HCT116 (cell line): ENCODE measurements around the gene NEK7. TPM values are rescaled to one million over a fixed set of nuclear protein-coding genes. Genes with fewer than 3 reads are reported as not detected.

Experiments
- ATAC-seq: fragments of 200-7000 bp; cut with Tn5 transposase; 2 replicates; pipeline ENCODE4 v1.9.1; 2020; ENCODE audit warnings: mild to moderate bottlenecking, moderate library complexity
- BruUV-seq: library from RNA; stranded (reverse); fragments of 400-500 nt; replicated peaks from 2 replicates; lab custom pipeline; 2021; lab: Mats Ljungman, UMichigan
- CTCF ChIA-PET: fragments of 300-600 bp; sonication (Branson Sonifier 250); formaldehyde crosslinking; loops from one replicate; lab custom pipeline; 2021; ENCODE audit warnings: antibody characterized with exemption; lab: Charles Lee
- POLR2A ChIA-PET: fragments of 300-600, 350-600 bp; sonication (Branson Sonifier 250); formaldehyde crosslinking; loops from one replicate; lab custom pipeline; 2021; ENCODE audit warnings: antibody characterized with exemption; lab: Charles Lee
- RAD21 ChIA-PET, 2 experiments: fragments of 300-600 bp; sonication (Branson Sonifier 250); formaldehyde crosslinking; loops; one replicate each; lab custom pipeline; 2023; ENCODE audit warnings: low total read pairs in 2 of 2; ENCODE audit not compliant: uncharacterized antibody in 2 of 2, unreplicated experiment in 2 of 2, low non-redundant PET in 1 of 2; lab: Charles Lee
- DNase-seq: peaks from one replicate; pipeline ENCODE4 v3.0.0-alpha.2; 2010; ENCODE audit warnings: low read depth, low spot score
- H2AFZ ChIP-seq: fragments of 200-600 bp; shearing (Covaris generic), sonication (generic); 2 replicates; pipeline ENCODE4 v1.6.1; 2017; ENCODE audit warnings: low read depth, mixed run types, mixed read lengths, antibody characterized with exemption, low read length; ENCODE audit not compliant: poor library complexity, severe bottlenecking
- H3K27ac ChIP-seq: 2 replicates; pipeline ENCODE4 v1.5.1; 2012; ENCODE audit warnings: low read depth, low read length
- H3K27me3 ChIP-seq: fragments of 200-600 bp; sonication (generic); 2 replicates; pipeline ENCODE4 v1.6.1; 2016; ENCODE audit warnings: mixed run types, low read length, mixed read lengths; ENCODE audit not compliant: insufficient read depth
- H3K36me3 ChIP-seq, 2 experiments: fragments of 200-500 bp in 1 of 2; fragments of 200-600 bp in 1 of 2; sonication (Bioruptor generic) in 1 of 2; sonication (generic) in 1 of 2; 2 replicates each; pipeline versions ENCODE4 v1.5.1 to v1.6.1; 2014 to 2016; ENCODE audit warnings: low read length in 2 of 2, inconsistent platforms in 1 of 2, mixed read lengths in 1 of 2, mixed run types in 1 of 2; ENCODE audit not compliant: insufficient read depth in 2 of 2, control insufficient read depth in 1 of 2
- H3K4me1 ChIP-seq, 2 experiments: fragments of 200-600 bp in 1 of 2; sonication (generic) in 1 of 2; 2 replicates each; pipeline versions ENCODE4 v1.5.1 to v1.6.1; 2012 to 2017; ENCODE audit warnings: low read length in 2 of 2, inconsistent platforms in 1 of 2, mild to moderate bottlenecking in 1 of 2, mixed read lengths in 1 of 2, mixed run types in 1 of 2, moderate library complexity in 1 of 2; ENCODE audit not compliant: insufficient read depth in 2 of 2, control insufficient read depth in 1 of 2
- H3K4me2 ChIP-seq: fragments of 200-600 bp; sonication (generic); 2 replicates; pipeline ENCODE4 v1.6.1; 2017; ENCODE audit warnings: mixed run types, low read length, mixed read lengths
- H3K4me3 ChIP-seq, 2 experiments: fragments of 200-600 bp in 1 of 2; sonication (generic) in 1 of 2; replicated peaks in 1 of 2; 2 replicates each; pipeline ENCODE4 v1.5.1; 2011 to 2016; ENCODE audit warnings: low read length in 2 of 2, control low read depth in 1 of 2, low read depth in 1 of 2, mild to moderate bottlenecking in 1 of 2, mixed read lengths in 1 of 2, mixed run types in 1 of 2
- H3K79me2 ChIP-seq: fragments of 200-600 bp; sonication (generic); 2 replicates; pipeline ENCODE4 v1.6.1; 2017; ENCODE audit warnings: mild to moderate bottlenecking, mixed run types, low read length, moderate library complexity, mixed read lengths; ENCODE audit not compliant: insufficient read depth
- H3K9ac ChIP-seq: fragments of 200-600 bp; sonication (generic); 2 replicates; pipeline ENCODE4 v1.6.1; 2016; ENCODE audit warnings: low read length, mixed read lengths
- H3K9me2 ChIP-seq: fragments of 200-600 bp; sonication (generic), shearing (Covaris generic); 2 replicates; pipeline ENCODE4 v1.6.1; 2017; ENCODE audit warnings: mixed run types, mild to moderate bottlenecking, moderate library complexity; ENCODE audit not compliant: insufficient read depth
- H3K9me3 ChIP-seq, 2 experiments: fragments of 200-500 bp in 1 of 2; fragments of 200-600 bp in 1 of 2; sonication (Bioruptor generic) in 1 of 2; sonication (generic) in 1 of 2; 2 replicates each; pipeline ENCODE4 v1.6.1; 2014 to 2017; ENCODE audit warnings: low read length in 2 of 2, mixed read lengths in 2 of 2, inconsistent platforms in 1 of 2, low read depth in 1 of 2, mild to moderate bottlenecking in 1 of 2, mixed run types in 1 of 2, moderate library complexity in 1 of 2; ENCODE audit not compliant: control insufficient read depth in 1 of 2, insufficient read depth in 1 of 2
- H4K20me1 ChIP-seq: fragments of 200-600 bp; sonication (generic), shearing (Covaris generic); 2 replicates; pipeline ENCODE4 v1.6.1; 2017; ENCODE audit warnings: mixed run types, mild to moderate bottlenecking, moderate library complexity; ENCODE audit not compliant: insufficient read depth
- CEBPB ChIP-seq: IDR thresholded peaks from 2 replicates; pipeline ENCODE4 v1.6.1; 2012; ENCODE audit warnings: low read depth
- POLR2AphosphoS5 ChIP-seq: IDR thresholded peaks from 2 replicates; pipeline ENCODE4 v1.6.1; 2011; ENCODE audit warnings: mild to moderate bottlenecking, low read depth, low read length, moderate library complexity
- SIN3A ChIP-seq: IDR thresholded peaks from 2 replicates; pipeline ENCODE4 v1.6.1; 2012; ENCODE audit warnings: low read depth
- intact Hi-C: fragments of 100-400 bp; cut with micrococcal nuclease; formaldehyde crosslinking; loops from 2 replicates; pipeline ENCODE4 v1.10.0; 2022
- total RNA-seq: library from RNA; stranded (reverse); gene quantifications from one replicate; pipeline ENCODE4 v1.2.1, GENCODE V29; 2021; ENCODE audit not compliant: unreplicated experiment
- TF ChIP-seq, protein P1 (sequence below): IDR thresholded peaks from 2 replicates; pipeline ENCODE4 v1.6.1; 2012; ENCODE audit warnings: low read depth
- TF ChIP-seq, protein P2 (sequence below), 3 experiments: fragments of 200-600 bp in 1 of 3; sonication (generic) in 1 of 3; IDR thresholded peaks in 2 of 3; conservative IDR thresholded peaks in 1 of 3; 2 replicates each; pipeline ENCODE4 v1.5.1; 2012 to 2017; ENCODE audit warnings: low read depth in 2 of 3, low read length in 2 of 3, antibody characterized with exemption in 1 of 3, borderline replicate concordance in 1 of 3, control low read depth in 1 of 3, mild to moderate bottlenecking in 1 of 3, mixed read lengths in 1 of 3, mixed run types in 1 of 3, moderate library complexity in 1 of 3; ENCODE audit not compliant: insufficient read depth in 1 of 3
- TF ChIP-seq, protein P3 (sequence below): IDR thresholded peaks from 2 replicates; pipeline ENCODE4 v1.6.1; 2012

The NEK7 gene
- total RNA-seq, 1 experiment from 2014 or later: 33.0 TPM

DNA sequence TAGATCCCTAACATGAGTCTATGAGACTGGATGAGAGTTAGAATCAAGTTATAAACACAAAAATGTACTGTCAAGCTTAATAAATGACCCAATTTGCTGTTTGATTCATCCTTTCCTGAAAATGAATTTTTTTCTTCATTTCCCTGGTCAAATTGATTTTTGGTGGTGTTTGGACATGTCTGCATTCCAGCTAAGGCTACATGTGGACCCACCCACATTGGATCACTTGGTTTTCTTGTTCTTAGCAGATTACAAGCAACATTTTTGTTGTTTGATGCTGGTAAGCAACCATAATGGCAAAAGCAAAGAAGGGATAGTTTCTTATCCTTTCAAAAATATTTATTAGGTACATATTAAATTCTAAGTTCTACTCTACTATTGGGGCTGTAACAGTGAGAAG is 181.1 kb downstream of the NEK7 start:
- H3K4me3 ChIP-seq: no peak overlapping the region
- TF ChIP-seq, protein P1, sequence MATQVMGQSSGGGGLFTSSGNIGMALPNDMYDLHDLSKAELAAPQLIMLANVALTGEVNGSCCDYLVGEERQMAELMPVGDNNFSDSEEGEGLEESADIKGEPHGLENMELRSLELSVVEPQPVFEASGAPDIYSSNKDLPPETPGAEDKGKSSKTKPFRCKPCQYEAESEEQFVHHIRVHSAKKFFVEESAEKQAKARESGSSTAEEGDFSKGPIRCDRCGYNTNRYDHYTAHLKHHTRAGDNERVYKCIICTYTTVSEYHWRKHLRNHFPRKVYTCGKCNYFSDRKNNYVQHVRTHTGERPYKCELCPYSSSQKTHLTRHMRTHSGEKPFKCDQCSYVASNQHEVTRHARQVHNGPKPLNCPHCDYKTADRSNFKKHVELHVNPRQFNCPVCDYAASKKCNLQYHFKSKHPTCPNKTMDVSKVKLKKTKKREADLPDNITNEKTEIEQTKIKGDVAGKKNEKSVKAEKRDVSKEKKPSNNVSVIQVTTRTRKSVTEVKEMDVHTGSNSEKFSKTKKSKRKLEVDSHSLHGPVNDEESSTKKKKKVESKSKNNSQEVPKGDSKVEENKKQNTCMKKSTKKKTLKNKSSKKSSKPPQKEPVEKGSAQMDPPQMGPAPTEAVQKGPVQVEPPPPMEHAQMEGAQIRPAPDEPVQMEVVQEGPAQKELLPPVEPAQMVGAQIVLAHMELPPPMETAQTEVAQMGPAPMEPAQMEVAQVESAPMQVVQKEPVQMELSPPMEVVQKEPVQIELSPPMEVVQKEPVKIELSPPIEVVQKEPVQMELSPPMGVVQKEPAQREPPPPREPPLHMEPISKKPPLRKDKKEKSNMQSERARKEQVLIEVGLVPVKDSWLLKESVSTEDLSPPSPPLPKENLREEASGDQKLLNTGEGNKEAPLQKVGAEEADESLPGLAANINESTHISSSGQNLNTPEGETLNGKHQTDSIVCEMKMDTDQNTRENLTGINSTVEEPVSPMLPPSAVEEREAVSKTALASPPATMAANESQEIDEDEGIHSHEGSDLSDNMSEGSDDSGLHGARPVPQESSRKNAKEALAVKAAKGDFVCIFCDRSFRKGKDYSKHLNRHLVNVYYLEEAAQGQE: no peak
- TF ChIP-seq, protein P2, sequence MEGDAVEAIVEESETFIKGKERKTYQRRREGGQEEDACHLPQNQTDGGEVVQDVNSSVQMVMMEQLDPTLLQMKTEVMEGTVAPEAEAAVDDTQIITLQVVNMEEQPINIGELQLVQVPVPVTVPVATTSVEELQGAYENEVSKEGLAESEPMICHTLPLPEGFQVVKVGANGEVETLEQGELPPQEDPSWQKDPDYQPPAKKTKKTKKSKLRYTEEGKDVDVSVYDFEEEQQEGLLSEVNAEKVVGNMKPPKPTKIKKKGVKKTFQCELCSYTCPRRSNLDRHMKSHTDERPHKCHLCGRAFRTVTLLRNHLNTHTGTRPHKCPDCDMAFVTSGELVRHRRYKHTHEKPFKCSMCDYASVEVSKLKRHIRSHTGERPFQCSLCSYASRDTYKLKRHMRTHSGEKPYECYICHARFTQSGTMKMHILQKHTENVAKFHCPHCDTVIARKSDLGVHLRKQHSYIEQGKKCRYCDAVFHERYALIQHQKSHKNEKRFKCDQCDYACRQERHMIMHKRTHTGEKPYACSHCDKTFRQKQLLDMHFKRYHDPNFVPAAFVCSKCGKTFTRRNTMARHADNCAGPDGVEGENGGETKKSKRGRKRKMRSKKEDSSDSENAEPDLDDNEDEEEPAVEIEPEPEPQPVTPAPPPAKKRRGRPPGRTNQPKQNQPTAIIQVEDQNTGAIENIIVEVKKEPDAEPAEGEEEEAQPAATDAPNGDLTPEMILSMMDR (IDR thresholded peaks at IDR 0.05 in 2 of 3, conservative IDR thresholded peaks at IDR 0.05 in 1 of 3; ENCODE audit: borderline replicate concordance in 1 of 3, insufficient read depth in 1 of 3, low read depth in 2 of 3, low read length in 2 of 3): no peak
- TF ChIP-seq CEBPB: no peak
- TF ChIP-seq, protein P3, sequence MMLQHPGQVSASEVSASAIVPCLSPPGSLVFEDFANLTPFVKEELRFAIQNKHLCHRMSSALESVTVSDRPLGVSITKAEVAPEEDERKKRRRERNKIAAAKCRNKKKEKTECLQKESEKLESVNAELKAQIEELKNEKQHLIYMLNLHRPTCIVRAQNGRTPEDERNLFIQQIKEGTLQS: no peak
- TF ChIP-seq POLR2AphosphoS5: no peak
- no peak for TF ChIP-seq SIN3A
- intact Hi-C loops: no loop called here
- no peak overlapping the region for H3K4me2 ChIP-seq
- H2AFZ ChIP-seq: no peak overlapping the region
- H3K36me3 ChIP-seq: no peaks in the 10 kb centered on the region
- no peaks in the 10 kb centered on the region for H3K27me3 ChIP-seq
- H3K9ac ChIP-seq: no peak overlapping the region
- RAD21 ChIA-PET: no interaction called here
- no TSS peak for BruUV-seq
- no peaks in the 10 kb centered on the region for H3K9me2 ChIP-seq
- POLR2A ChIA-PET: no interaction called here
- H3K9me3 ChIP-seq: no peaks in the 10 kb centered on the region
- H3K4me1 ChIP-seq: no peaks in the 10 kb centered on the region
- ATAC-seq (no peak), DNase-seq (no peak)
- H3K79me2 ChIP-seq: no peaks in the 10 kb centered on the region
- CTCF ChIA-PET: no interaction called here
- no peaks in the 10 kb centered on the region for H4K20me1 ChIP-seq
- H3K27ac ChIP-seq: no peak overlapping the region
